HL-60/S4 (cell line): ENCODE data around the gene SMPD3.

ENCODE experiments used
- in situ Hi-C: fragments of 300-500 bp; cut with MboI; formaldehyde crosslinking; loops from 2 replicates; pipeline ENCODE4 v1.14.3; 2022; ENCODE audit warnings: low sequenced_read_pairs

The SMPD3 gene

GRCh38 chr16:68473358-68474070, 25.2 kb upstream of the SMPD3 start:
- in situ Hi-C loops, result no loop called here

- in situ Hi-C loops, result no loop called here
These were observed 24.3 kb upstream of the SMPD3 start for GRCh38 chr16:68472581-68472980.

- in situ Hi-C loops, result no loop called here
These were observed 22.3 kb upstream of the SMPD3 start for GRCh38 chr16:68470461-68471150.

- in situ Hi-C loops, result no loop called here
These were observed 21.6 kb upstream of the SMPD3 start for GRCh38 chr16:68469796-68470460.

- in situ Hi-C loops, result no loop called here
These were observed 20.5 kb upstream of the SMPD3 start for GRCh38 chr16:68468842-68469241.

- in situ Hi-C loops, result no loop called here
These were observed 17.9 kb upstream of the SMPD3 start for GRCh38 chr16:68466174-68466573.

- in situ Hi-C loops, result no loop called here
These were observed 15.6 kb upstream of the SMPD3 start for GRCh38 chr16:68463904-68464303.

- in situ Hi-C loops, result no loop called here
These were observed 11.8 kb upstream of the SMPD3 start for GRCh38 chr16:68460067-68460466.

- in situ Hi-C loops, result no loop called here
These were observed 11.1 kb upstream of the SMPD3 start for GRCh38 chr16:68459457-68459856.

GRCh38 chr16:68458551-68458950, 10.2 kb upstream of the SMPD3 start:
- in situ Hi-C loops, result no loop called here

GRCh38 chr16:68458101-68458500, 9.8 kb upstream of the SMPD3 start:
- in situ Hi-C loops, result no loop called here

GRCh38 chr16:68455631-68456030, 7.3 kb upstream of the SMPD3 start:
- in situ Hi-C loops, result no loop called here

GRCh38 chr16:68454920-68455435, 6.7 kb upstream of the SMPD3 start:
- in situ Hi-C loops, result no loop called here

- in situ Hi-C loops, result no loop called here
These were observed 5.5 kb upstream of the SMPD3 start for GRCh38 chr16:68453816-68454215.

GRCh38 chr16:68452176-68452575, 3.9 kb upstream of the SMPD3 start:
- in situ Hi-C loops, result no loop called here

- in situ Hi-C loops, result no loop called here
These were observed 3.4 kb upstream of the SMPD3 start for GRCh38 chr16:68451676-68452075.

GRCh38 chr16:68450741-68451255, 2.5 kb upstream of the SMPD3 start:
- in situ Hi-C loops, result no loop called here

GRCh38 chr16:68447653-68448359, 502 bp downstream of the SMPD3 start:
- in situ Hi-C loops, result no loop called here

- in situ Hi-C loops, result no loop called here
These were observed 1.3 kb downstream of the SMPD3 start for GRCh38 chr16:68446681-68447652.

GRCh38 chr16:68445458-68445857, 2.9 kb downstream of the SMPD3 start:
- in situ Hi-C loops, result no loop called here
